Pancreas (tissue), 10 donors: ENCODE results near the gene FANCM. TPM values are rescaled to one million over a fixed set of nuclear protein-coding genes. Genes with fewer than 3 reads are reported as not detected.

Experiments used
- ATAC-seq, 4 donors: fragments of 200-7000 bp; cut with Tn5 transposase; one replicate each; pipeline versions ENCODE4 v1.8.0 to v1.9.1; 2020; ENCODE audit warnings: mild to moderate bottlenecking in 4 of 4, moderate library complexity in 4 of 4
- DNase-seq, 6 donors: peaks; one replicate each; pipeline ENCODE4 v3.0.0-alpha.2; 2020
- FAIRE-seq: peaks from 2 replicates; lab custom pipeline; 2012; peaks lifted over from hg19 to GRCh38; lab: Jason Lieb, UNC
- H3K27ac ChIP-seq, 4 donors: fragments of 200-600 bp; sonication (generic); 1 replicate in 3 of 4; 2 replicates in 1 of 4; pipeline versions ENCODE4 v1.5.0 to v1.8.0; 2020
- H3K27me3 ChIP-seq, 4 donors: fragments of 200-600 bp; one replicate each; pipeline ENCODE4 v1.8.0; 2021
- H3K36me3 ChIP-seq, 3 donors: fragments of 200-600 bp; sonication (generic) in 1 of 3; one replicate each; pipeline versions ENCODE4 v1.5.0 to v1.8.0; 2020 to 2021
- H3K4me1 ChIP-seq, 3 donors: fragments of 200-600 bp; one replicate each; pipeline ENCODE4 v1.8.0; 2021
- H3K4me3 ChIP-seq, 4 donors: fragments of 200-600 bp; sonication (generic) in 2 of 4; one replicate each; pipeline versions ENCODE4 v1.5.0 to v1.8.0; 2020 to 2021
- H3K9me3 ChIP-seq, 4 donors: fragments of 200-600 bp; one replicate each; pipeline ENCODE4 v1.8.0; 2021
- WGBS, 2 donors: extraction: QIAGEN DNeasy Blood & Tissue Kit; methylation state at CpG; one replicate each; pipeline ENCODE4 v1.1.7; 2013; 5-methylcytosine and 5-hydroxymethylcytosine counted together
- intact Hi-C, 3 donors: fragments of 100-400 bp; cut with DNase I; formaldehyde crosslinking; loops; one replicate each; pipeline versions ENCODE4 v1.11.1 to v1.14.2; 2022
- polyA plus RNA-seq, 2 donors: library from polyadenylated mRNA; stranded (reverse); fragments of 200-250 nt; gene quantifications; one replicate each; pipeline ENCODE4 v1.2.3, GENCODE V29; 2013
- total RNA-seq, 6 donors: library from RNA; stranded (reverse); fragmentation: NEBNext Ultra II Directional in 4 of 6; extraction: Animal tissue kit (Norgen Biotek cat#: 25700) in 4 of 6; gene quantifications; one replicate each; pipeline versions ENCODE4 v1.2.1 to v1.2.4, GENCODE V29; 2021 to 2023
- TF ChIP-seq, protein P1 (sequence below), 4 donors: fragments of 200-600 bp; sonication (generic) in 3 of 4; IDR thresholded peaks; one replicate each; pipeline versions ENCODE4 v1.5.0 to v1.8.0; 2021; ENCODE audit warnings: antibody characterized with exemption in 4 of 4
- donor health status: healthy with polysubstance abuse.
- donor health status: DM: no; HTN: no; CAD: no; lungs with moderate emphysema.
- donor health status: DM: no; HTN: no; CAD: no.
- donor health status: control.
- donor health status: control.
- donor health status: Bipolar disorder and iron deficiency.
- donor health status: DM: yes; HTN: yes; CAD: no.
- donor health status: DM: no; HTN: no; CAD: no.
- donor health status: DM: no; HTN: no; CAD: no.
- donor health status: DM: yes; HTN: yes; CAD: no.

FANCM gene
- total and polyA plus RNA-seq, 8 donors: 1.7 to 3.8 (median 1.9) TPM

DNA sequence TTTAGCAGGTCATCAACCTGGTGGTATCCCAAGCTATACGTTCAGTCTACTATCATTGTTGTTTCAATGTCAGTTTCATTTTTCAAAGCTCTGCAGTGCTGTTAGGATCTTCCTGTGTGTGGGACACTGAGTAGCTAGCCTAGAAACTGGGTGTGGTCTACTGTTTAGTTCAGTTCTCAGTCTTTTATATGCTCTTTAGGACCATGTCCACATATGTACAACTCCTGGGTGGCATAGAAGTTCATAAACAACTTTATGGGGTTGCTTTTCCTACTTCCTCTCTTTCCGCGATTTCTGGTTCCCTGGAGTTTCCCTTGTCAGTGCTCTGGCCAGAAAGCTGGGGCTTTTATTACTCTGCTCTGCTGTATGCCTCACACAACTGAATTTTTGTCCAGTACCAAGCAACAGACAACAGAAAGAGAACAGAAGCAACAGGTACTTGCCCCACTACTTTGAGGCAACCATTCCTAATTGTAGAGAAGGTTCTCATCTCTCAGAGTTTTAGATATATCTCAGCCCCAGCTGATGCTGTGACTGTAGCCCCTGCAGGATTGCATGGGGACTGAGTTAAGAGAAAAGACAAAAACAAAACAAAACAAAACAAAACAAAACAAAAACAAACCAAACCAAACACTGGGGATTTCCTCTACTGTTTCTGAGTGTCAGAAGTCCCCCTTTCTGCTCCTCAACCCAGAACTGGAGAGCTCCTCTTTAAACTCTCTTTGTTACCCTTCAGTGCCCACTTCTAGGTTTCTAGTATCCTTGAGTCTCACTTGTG is 86.9 kb downstream of the FANCM start:
- H3K36me3 ChIP-seq: peaks cover 0 to 17% (median 12%) of the 10 kb centered on the region in 3 donors
- ATAC-seq (no peak), FAIRE-seq (no peak), DNase-seq (no peak)
- no peaks in the 10 kb centered on the region for H3K9me3 ChIP-seq
- intact Hi-C loops: no loop called here
- TF ChIP-seq, protein P1, sequence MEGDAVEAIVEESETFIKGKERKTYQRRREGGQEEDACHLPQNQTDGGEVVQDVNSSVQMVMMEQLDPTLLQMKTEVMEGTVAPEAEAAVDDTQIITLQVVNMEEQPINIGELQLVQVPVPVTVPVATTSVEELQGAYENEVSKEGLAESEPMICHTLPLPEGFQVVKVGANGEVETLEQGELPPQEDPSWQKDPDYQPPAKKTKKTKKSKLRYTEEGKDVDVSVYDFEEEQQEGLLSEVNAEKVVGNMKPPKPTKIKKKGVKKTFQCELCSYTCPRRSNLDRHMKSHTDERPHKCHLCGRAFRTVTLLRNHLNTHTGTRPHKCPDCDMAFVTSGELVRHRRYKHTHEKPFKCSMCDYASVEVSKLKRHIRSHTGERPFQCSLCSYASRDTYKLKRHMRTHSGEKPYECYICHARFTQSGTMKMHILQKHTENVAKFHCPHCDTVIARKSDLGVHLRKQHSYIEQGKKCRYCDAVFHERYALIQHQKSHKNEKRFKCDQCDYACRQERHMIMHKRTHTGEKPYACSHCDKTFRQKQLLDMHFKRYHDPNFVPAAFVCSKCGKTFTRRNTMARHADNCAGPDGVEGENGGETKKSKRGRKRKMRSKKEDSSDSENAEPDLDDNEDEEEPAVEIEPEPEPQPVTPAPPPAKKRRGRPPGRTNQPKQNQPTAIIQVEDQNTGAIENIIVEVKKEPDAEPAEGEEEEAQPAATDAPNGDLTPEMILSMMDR (IDR thresholded peaks at IDR 0.05): no peak
- no peak overlapping the region for H3K27ac ChIP-seq
- H3K4me1 ChIP-seq: no peaks in the 10 kb centered on the region
- WGBS, 2 donors: 97 to 99% methylated on average over 3 of the region's 3 CpGs
- no peak overlapping the region for H3K4me3 ChIP-seq
- no peaks in the 10 kb centered on the region for H3K27me3 ChIP-seq

DNA sequence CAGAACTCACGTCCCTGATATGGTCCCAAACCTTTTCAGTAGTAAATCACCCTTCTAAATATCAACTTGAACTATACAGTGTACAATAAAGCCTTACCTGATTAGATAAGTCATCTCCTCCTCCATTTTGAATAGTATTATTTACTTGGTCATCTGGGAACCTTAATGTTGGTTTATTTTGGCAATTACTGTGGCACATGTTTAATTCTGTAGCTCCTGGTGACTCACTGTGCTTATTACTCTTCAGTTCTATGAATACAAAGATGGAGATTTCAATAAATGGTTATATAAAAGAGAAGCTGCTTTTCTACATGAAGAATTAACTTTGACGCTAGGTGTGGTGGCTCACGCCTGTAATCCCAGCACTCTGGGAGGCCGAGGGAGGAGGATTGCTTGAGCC is 91.8 kb downstream of the FANCM start:
- FAIRE-seq (no peak), ATAC-seq (no peak), DNase-seq (no peak)
- H3K9me3 ChIP-seq: no peaks in the 10 kb centered on the region
- no peaks in the 10 kb centered on the region for H3K4me1 ChIP-seq
- no peak overlapping the region for H3K4me3 ChIP-seq
- peaks cover 0 to 17% (median 8%) of the 10 kb centered on the region in 3 donors for H3K36me3 ChIP-seq
- no peaks in the 10 kb centered on the region for H3K27me3 ChIP-seq
- 95 to 96% methylated on average over 4 of the region's 4 CpGs for WGBS, 2 donors
- TF ChIP-seq, protein P1 (IDR thresholded peaks at IDR 0.05): no peak
- no peak overlapping the region for H3K27ac ChIP-seq
- intact Hi-C loops: no loop called here

DNA sequence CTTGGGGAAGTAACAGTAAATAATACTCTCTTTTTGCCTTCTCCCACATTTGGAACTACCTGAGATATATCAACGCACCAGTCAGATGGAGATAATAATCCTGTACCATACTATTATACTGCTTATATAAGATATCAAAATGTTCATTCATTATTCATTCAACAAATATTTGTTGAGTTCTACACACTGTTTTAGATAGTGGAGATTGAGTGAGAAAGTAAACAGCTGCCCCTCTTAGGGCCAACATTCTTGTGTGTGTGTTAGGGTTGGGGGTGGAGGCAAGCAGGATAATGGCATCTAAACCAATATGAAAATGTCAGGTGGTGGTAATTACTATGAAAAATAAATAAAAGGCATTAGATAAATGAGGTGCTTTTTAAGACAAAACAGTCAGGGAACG is 103.3 kb downstream of the FANCM start:
- FAIRE-seq (no peak), DNase-seq (no peak), ATAC-seq (peak in 2 of 4 donors; percentile 55 to 58)
- no peaks in the 10 kb centered on the region for H3K27me3 ChIP-seq
- WGBS, 2 donors: 31 to 34% methylated on average over 2 of the region's 2 CpGs
- TF ChIP-seq, protein P1 (IDR thresholded peaks at IDR 0.05): no peak
- H3K4me1 ChIP-seq: no peaks in the 10 kb centered on the region
- H3K36me3 ChIP-seq: no peaks in the 10 kb centered on the region
- no peaks in the 10 kb centered on the region for H3K9me3 ChIP-seq
- no peak overlapping the region for H3K4me3 ChIP-seq
- H3K27ac ChIP-seq: no peak overlapping the region
- intact Hi-C loops: no loop called here

DNA sequence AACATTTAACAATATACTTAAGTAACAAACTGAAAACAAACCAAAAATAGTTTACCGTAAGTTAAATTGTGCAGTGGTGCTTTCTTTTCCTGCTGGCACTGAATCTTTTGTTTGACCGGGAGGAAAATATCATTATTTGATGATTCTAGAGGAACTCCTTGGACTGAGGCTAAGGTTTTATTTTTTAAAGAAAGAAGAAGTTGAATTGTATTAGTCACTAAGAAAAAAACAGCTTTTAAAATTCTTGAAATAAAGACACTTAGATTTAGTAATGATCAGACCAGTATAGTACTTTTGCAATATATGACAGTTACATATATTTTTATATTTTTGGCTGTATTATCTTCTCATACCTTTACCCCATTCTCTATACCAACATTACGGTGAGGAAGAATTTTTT is 107.0 kb downstream of the FANCM start:
- intact Hi-C loops: loop anchor here in 1 of 3 donors (10.0 kb wide), 1 partner anchor 118 kb away; no protein-coding TSS in a partner anchor
- Histone ChIP-seq H3K36me3 (no peaks in the 10 kb centered on the region), H3K9me3 (no peaks in the 10 kb centered on the region), H3K27me3 (no peaks in the 10 kb centered on the region), H3K4me1 (no peaks in the 10 kb centered on the region), H3K4me3 (no peak overlapping the region), H3K27ac (no peak overlapping the region)
- 90 to 91% methylated on average over 3 of the region's 3 CpGs for WGBS, 2 donors
- TF ChIP-seq, protein P1 (IDR thresholded peaks at IDR 0.05): no peak
- FAIRE-seq (no peak), DNase-seq (no peak), ATAC-seq (no peak)

DNA sequence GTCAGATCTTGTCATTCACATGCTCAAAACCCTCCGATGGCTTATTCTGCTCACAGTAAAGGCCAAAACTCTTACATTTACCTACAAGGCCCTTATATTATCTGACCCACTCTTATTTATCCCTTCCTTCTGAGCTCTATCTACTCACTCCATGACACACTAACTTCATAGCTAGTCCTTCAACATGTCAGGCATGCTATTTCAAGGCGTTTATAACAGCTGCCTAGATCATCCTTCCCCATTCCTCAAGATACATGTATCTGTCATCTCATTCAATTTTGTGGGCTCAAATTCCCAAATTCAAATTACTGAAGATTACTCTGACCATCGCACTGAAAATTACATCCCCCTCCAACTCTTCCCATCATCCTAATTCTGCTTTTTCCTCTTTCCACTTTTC is 110.4 kb downstream of the FANCM start:
- H3K4me3 ChIP-seq: no peak overlapping the region
- no peaks in the 10 kb centered on the region for H3K9me3 ChIP-seq
- intact Hi-C loops: loop anchor here in 1 of 3 donors (10.0 kb wide), 1 partner anchor 121 kb away; no protein-coding TSS in a partner anchor
- DNase-seq (no peak), FAIRE-seq (no peak), ATAC-seq (no peak)
- H3K27me3 ChIP-seq: no peaks in the 10 kb centered on the region
- 77 to 89% methylated on average over 3 of the region's 3 CpGs for WGBS, 2 donors
- H3K27ac ChIP-seq: no peak overlapping the region
- TF ChIP-seq, protein P1 (IDR thresholded peaks at IDR 0.05): no peak
- H3K36me3 ChIP-seq: no peaks in the 10 kb centered on the region
- H3K4me1 ChIP-seq: no peaks in the 10 kb centered on the region
